ENCODE data around the gene SERPINE1.

- TF ChIP-seq POLR2A (IDR thresholded peaks at IDR 0.05): no peak
- no peak for TF ChIP-seq CTCF (IDR thresholded peaks at IDR 0.05)
These were observed 38.9 kb upstream of the SERPINE1 start for GRCh38 chr7:101088069-101088425.

All from Peyer's patch (tissue), 4 donors.